NK-92 treated with Interleukin-12 subunit alpha and Interleukin-12 subunit beta, amount 100 ng/mL, for 24 hours (cell line): ENCODE measurements around the gene TCTN3.
A peak's percentile ranks its signal among the peaks of the same experiment; 100 is the strongest.
"Not testable (repeated sequence)": the region's sequence is repeated elsewhere in the genome, so short reads cannot be mapped to it uniquely, and the experiment has no call there.

Experiments
- DNase-seq: peaks from one replicate; lab custom pipeline; 2025; lab: John Stamatoyannopoulos, UW

Gene TCTN3

DNA sequence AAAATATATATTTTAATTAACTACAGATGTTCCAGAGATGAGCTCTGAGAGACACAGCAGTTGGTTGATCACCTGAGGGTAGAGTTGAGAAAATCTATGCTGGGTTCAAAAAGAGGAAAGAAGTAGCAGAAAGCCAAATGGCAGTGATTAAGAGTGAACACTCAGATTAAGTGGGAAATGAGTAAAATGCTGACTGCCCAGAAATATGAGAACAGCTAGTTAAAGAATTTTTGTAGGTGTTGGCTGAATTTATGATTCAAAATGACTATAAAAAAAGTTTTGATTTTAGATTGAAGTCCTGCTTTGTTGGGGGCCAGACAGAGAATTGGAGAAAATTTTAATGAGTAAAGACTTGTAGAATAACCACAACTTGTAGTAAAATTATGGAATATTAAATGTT lies 9.8 kb downstream of the TCTN3 start:
- no peak for DNase-seq

DNA sequence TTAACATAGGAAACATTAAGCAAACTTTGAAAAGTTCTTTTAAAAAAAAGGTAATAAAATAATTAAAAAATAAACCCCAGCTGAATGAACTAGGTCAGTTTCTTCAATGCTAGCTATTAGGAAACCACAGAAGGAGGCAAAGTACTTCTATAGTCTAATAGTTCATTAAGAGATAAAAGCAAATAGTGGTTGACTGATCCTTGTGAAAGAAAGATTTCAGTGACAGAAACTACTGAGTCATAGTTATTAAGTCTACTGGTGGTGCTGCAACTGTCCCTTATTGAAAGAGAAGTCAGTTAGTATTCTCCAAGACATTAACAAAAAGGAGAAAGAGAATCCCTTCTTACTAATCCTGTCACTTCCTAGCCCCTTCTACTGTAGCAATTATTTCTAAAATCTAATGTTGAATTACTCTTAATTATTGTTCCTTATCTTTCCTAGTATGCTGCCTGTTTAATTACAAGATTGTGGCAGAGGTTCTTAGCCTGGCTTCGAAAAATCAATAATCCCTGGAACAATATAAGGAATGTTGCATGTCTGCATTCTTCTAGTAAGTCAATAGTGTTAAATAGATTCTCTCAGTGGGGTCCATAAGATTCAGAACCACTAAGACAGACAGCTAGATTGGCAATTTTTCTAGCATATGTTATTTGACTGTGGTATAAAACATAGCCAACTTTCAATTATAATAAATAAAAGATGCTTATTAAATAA lies 18.2 kb downstream of the TCTN3 start:
- no peak for DNase-seq

DNA sequence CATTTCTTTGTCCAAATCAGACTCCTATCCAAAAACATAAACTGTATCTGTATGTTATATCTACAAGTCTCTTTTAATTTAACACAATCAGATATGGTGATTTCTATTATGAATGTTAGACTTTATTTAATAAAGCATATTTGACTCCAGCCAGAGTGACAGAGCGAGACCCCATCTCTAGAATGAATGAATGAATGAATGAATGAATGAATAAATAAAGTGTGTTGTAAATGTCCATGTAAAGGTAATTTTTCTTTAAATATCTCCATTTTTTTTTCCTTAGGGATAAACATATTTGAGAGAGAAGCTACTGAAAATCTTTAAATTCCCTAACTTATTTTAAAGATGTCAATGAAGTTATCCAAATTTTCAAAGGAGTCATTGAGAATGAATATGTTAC lies 19.1 kb downstream of the TCTN3 start:
- DNase-seq, result no peak

DNA sequence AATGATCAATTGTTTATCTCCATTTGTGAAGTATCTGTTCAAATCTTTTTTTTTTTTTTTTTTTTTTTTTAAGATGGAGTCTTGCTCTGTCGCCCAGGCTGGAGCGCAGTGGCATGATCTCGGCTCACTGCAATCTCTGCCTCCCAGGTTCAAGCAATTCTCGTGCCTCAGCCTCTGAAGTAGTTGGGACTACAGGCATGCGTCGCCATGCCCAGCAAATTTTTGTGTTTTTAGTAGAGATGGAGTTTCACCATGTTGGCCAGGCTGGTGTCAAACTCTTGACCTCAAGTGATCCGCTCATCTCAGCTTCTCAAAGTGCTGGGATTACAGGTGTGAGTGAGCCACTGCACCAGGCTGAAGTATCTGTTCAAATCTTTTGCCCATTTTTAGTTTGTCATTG lies 21.1 kb downstream of the TCTN3 start:
- DNase-seq, result not testable (repeated sequence)

DNA sequence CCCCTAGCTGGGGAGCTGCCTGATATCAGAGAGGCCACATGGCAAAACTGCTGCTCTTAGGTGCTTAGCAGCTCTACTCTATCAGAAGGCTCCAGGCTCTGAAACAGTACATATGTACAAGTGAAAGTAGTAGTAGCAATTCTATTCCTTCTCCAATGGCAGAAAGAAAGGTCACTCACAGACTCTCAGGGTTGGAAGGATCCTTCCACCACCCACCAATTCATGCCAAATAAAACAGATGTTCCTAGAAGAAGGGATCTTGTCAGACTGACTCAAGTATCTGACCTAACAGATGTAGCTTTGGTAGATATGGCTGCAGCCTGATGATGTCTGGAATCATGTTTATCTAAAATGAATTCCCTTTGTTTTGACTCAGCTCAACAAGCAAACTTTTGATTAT lies 29.2 kb downstream of the TCTN3 start:
- no peak for DNase-seq

DNA sequence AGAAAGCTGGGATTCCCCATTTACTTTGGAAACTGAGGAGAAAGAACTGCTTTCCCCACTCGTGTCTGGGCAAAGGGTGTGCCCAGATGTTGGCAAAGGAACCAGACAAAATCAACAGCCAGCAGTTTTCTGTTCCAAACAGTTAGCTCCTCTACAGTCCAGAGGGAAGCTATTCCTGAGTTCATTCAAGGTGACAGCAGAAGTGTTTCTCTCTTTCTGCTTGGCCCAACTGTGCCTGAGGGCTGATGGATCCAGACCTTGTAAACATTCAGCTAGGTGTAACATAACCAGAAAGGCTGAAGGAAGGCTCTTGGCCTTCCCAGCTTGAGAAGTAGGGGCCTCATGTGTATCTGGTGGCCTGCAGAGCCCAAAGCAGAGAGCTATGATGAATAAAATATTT lies 30.2 kb downstream of the TCTN3 start:
- no peak for DNase-seq

DNA sequence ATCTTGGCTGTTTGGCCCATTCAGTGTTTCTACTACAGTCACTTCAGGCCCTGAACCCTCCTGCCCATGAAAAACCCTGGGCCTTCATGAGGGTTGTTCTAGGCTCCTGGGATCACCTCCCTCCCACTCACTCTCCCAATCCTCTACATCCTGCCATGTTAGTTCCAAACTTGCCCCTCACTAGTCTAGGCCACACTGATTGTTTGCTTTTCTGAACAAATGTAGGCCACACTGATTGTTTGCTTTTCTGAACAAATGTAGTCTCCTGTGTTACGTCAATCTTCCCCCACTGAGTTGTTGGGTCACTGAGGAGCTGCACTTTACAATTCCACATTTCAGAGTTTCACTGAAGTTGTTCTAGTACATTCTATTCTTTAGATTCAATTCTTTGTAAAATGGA lies 31.9 kb downstream of the TCTN3 start:
- DNase-seq, result no peak

DNA sequence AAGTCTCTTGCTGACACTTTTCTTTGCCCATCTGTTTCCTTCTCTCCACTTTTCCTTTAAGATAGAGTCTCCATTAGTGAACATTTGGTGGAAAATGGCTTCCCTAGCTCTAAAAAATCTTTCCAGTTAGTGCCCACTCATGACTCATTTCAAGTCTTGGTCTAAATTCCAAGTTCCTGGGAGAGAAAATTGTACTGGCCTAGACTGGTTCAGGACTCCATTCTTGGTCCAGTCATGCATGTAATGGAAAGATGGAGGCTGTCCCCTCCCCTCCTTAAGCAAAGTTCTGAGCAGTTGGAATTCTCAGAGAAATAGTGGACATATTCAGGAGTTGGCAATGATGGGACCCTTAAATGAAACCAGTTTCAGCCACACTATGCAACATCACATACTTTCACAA lies 33.4 kb downstream of the TCTN3 start:
- DNase-seq, result no peak

DNA sequence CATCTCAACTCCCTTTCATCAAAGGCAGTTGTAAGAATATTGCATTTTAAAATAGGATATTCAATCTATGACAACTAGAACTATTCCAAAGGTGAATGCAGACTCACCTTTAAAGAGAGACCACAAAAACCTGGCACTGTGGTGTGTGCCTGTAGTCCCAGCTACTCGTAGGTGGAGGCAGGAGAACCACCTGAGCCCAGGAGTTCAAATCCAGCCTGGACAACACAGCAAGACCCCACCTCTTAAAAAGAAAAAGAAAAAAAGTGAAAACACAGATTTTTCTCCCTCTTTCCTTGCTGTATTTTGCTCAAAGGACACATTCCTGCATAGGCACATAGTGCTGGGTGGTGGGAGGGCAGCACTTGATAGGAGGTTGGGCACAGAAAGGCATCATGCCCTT lies 36.5 kb downstream of the TCTN3 start:
- no peak for DNase-seq

DNA sequence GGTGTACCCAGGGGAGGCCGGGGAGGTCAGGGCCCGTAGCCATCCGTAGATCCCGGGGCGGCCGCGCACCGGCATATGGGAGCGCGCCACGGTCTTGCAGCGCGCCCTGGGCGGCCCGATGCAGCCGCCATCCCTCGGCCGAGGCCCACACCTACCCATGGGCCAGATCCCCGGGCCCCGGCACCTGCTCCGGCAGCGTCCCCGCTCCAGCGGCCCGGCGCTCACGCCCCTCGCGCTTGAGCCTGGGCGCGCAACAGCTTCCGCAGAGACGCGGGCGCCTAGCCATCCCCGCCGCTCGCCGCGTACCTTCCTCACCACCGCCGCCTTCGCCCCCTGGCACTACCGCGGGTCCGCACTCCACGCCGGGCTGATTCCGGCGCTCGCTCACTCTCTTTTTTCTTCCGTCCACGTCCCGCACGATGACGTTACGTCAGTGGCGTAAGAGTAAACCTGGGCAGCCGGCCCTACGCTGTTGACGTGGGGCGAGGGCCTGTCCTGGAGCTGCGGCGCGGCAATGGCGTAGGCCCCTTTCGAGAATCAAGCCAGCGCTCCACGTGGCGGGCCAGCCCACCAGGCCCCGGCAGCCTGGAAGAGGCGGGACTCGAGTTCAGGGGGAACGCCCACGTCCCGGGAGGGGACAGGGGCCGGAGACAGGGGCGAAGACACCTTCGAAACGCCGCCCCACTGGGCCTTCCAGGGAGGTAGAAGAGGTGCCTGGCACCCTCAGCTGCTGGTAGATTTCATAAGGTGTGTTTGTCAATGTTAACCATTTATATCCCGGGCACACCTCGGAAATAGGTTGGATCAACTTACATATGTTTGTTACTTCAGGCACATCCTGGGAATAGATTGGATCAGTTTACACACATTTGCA lies 37.2 kb downstream of the TCTN3 start, which contains the start of gene ALDH18A1:
TSS of gene ALDH18A1 (minus strand) at position 421 of the 874 bp plus-strand sequence. CDS start 3,334 bp downstream, outside the sequence.
- DNase-seq, result peak; percentile 83

DNA sequence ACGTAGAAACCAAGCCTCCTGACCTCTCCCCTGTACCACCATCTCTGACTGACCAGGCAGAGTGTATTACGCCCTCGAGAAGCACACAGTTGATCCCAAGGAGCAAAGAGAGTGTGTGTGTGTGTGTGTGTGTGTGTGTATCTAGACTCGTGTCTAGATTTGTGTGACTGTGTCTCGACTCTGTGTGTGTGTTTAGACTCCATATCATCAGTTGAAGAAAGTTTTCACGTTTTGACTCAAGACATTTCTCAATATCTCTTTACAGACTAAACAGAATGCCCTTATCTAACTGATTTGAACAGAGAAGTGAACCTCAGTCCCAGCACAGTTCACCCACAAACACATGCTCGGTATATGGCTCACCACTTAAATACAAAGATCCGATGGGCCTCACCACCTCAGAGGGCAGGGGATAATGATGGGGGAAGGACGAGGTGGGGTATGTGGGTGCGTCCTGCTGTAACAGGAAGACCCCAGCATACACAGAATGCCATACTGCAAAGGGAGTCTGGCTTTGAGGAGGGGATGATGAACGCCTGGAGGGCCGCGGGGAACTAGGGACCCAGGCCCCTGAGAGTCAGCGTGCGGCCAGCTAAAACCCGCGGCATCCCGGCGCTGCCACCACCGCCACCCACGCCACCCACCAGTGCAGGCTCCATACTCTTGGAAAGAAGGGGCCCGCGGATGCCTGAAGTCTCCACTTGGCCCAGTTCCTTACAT lies 38.0 kb downstream of the TCTN3 start:
- DNase-seq, result no peak

DNA sequence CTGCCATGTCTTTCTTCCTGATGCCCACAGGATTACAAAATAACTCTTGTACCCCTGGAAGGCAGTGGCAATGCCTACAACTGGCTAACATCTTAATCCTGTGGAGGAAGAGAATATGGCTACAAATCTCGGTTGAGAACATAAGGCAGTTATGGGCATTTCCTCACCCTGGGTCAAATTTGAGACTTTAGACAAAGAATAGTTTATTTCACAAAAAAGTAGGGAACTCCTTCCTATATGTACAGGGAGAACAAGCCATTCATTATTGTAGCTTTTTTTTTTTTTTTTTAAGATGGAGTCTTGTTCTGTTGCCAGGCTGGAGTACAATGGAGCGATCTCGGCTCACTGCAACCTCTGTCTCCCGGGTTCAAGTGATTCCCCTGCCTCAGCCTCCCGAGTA lies 39.8 kb downstream of the TCTN3 start:
- DNase-seq, result no peak

DNA sequence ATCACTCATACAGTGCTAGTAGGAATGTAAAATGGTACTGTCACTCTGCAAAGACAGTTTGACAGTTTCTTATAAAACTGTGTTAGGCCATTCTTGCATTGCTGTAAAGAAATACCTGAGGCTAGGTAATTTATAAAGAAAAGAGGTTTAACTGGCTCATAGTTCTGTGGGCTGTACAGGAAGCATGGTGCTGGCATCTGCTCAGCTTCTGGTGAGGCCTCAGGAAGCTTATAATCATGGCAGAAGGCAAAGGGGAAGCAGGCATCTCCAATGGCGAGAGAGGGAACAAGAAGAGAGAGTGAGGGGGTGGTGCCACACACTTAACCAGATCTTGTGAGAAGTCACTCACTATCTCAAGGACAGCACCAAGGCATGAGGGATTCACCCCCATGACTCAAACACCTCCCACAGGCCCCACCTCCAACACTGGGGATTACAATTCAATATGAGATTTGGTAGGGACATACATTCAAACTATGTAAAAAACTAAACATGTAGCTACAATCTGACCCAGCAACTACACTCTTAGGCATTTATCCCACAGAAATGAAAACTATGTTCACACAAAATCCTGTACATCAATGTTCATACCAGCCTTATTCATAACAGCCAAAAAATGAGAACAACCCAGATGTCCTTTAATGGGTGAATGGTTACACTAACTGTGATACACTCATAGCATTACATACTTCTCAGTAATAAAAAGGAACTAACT lies 42.2 kb downstream of the TCTN3 start:
- no peak for DNase-seq

DNA sequence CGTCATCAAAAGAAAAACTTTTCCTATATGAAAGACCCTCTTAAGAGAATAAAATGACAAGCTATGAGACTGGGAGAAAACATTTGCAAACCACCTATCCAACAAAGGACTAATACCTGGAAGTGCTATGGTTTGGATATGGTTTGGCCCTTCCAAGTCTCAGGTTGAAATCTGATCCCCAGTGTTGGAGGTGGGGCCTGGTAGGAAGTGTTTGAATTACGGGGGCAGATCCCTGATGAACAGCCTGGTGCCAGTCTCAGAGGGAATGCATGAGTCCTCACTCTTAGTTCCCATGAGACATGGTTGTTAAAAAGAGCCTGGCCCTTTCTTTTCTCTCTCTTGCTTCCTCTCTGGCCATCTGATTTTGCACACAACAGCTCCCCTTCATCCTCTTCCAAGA lies 43.5 kb downstream of the TCTN3 start:
- no peak for DNase-seq

DNA sequence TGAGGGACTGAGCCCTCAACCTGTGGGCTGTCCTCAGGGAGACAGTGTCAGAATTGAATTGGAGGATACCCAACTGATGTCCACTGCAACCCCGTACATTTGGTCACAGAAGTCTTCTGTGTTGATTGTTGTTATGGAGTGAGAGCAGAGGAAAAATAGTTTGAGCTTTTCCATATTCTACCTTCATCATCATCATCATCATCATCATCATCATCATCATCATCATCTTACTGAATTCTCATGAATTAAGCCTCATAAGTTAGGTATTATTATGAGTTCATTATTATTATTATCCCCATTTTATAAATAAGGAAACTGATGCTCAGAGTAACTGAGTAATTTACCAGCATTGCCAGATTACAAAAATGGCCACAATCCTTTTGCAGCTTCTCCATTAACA lies 45.6 kb downstream of the TCTN3 start:
- no peak for DNase-seq

DNA sequence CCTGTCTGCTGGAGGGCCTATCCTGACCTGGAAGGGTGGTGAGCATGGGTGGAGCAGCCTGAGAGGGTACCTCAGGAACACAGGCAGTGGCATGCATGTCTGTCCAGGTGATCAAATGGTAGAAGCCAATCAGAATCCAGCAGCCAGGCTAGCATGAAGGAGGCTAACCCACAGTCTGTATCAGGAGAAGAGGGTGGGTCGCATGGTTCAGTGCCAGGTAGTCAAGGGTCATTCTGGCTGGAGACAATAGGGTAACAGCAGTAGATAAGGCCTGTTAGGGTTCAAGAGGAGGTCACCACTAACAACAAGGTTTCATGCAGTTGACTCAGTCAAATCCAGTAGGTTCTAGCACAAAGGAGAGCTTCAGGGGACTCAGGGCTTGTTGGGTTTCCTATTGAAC lies 47.6 kb downstream of the TCTN3 start:
- no peak for DNase-seq

DNA sequence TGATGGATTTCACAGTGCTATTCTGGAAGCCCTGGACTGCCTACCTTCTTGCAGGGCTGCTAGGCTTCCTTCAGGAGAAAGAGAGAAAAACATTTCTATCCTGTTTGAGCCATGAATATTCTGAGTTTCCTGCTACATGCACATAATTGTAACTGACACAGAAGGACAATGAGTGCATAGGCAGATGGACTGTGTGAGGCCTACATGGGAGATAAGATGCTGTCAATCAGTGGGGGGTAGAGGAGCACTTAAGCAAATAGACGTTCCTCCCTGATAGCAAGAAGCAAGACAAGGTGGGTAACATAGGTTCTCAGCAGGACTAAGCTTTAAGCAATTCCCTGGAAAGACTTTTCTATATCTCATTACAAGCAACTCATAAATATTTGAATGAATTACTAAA lies 48.8 kb downstream of the TCTN3 start:
- DNase-seq, result no peak

DNA sequence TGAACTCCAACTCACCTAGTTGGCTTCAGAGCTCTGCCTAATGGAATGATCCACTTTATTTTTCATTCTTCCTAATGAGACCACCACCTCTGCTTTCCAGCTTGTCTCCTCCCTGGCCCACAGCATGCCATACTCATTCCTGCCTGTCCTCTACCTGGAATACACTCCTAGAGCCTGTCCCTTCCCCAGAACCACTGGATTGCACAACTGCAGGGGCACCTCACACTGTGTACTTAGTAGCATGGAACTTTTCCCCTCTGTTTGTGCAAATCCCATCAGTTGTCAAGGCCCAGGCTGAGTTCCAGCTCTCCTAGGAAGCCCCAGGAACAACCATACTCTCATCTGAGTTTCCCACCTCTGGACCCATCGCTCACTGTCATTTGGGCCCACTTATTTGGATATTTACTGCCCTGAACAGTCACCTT lies 52.8 kb downstream of the TCTN3 start:
- no peak for DNase-seq

DNA sequence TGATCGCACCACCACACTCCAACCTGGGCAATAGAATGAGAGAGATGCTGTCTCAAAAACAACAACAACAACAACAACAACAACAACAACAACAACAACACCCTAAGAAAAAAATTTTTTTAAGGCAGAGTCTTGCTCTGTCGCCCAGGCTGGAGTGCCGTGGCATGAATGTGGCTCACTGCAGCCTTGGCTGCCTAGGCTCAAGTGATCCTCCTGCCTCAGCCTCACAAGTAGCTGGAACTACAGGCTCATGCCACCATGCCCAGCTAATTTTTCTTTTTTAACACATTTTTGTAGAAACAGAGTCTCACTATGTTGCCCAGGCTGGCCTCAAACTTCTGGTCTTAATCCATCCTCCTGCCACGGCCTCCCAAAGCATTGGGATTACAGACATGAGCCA lies 55.8 kb downstream of the TCTN3 start:
- DNase-seq, result no peak

DNA sequence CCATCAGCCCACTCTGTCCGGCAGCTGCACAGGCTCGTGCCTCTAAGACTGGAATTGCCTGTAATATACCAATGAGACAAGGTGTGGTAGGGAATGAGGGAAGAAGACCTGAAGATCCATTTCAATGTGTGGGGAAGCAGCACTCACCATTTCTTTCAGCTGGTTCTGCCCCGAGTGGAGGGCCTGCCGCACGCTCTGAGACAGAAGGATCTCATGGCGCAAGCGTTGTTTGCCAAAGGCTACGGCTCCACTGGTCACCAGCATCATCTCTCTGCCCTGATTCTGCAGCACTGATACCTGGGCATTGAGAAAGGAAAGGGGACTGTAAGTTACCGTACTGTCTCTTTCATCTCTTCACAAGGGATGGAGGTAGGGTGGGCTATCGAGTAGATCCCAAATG lies 56.6 kb downstream of the TCTN3 start:
- DNase-seq, result no peak

DNA sequence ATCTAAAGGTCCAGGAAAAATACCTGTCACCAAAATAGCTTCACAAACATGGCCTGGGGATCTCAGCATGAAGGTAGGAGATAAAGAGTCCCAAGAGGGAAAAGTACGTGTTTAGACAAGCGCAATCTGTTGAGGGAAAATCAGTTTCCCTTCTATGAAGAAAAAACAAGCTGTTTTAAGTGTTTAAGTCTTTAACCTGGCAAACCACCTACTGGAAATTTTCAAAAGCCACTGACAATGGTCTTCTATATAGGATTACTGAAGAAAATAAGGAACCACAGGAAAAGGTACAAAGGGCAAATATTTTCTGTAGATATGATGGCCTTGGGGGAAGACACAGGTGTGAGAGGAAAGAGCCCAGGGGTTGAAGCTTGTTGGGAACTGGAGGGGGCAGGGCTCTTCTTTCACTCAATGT lies 58.4 kb downstream of the TCTN3 start:
- no peak for DNase-seq

DNA sequence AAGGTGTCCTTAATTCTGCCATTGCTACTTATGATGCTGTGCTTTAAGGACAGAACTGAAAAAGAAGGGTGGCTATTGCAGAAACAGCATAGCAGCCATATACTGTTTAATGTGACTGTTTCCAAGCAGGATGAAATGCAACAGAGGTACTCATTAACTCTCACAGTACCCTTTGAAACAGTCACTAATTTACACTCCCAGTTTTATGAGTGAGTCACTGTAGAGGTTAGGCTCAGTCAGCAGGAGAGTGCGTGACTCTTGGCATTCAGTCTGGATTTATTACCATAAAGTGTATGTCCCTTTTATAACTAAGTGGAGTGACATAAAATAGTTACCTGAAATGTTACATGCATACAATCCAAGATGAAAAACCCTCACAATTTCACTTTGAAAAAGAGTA lies 64.9 kb downstream of the TCTN3 start:
- DNase-seq, result no peak
